Activated naive CD8-positive, alpha-beta T cell treated with anti-CD3 and anti-CD28 coated beads, Interleukin-2, amount 50 U/mL, for 16 hours (primary cell): ENCODE data around the gene CPS1.

Experiments
- DNase-seq: peaks from one replicate; pipeline ENCODE4 v3.0.0-alpha.2; 2020; ENCODE audit warnings: low read depth, low spot score

Gene CPS1

DNA sequence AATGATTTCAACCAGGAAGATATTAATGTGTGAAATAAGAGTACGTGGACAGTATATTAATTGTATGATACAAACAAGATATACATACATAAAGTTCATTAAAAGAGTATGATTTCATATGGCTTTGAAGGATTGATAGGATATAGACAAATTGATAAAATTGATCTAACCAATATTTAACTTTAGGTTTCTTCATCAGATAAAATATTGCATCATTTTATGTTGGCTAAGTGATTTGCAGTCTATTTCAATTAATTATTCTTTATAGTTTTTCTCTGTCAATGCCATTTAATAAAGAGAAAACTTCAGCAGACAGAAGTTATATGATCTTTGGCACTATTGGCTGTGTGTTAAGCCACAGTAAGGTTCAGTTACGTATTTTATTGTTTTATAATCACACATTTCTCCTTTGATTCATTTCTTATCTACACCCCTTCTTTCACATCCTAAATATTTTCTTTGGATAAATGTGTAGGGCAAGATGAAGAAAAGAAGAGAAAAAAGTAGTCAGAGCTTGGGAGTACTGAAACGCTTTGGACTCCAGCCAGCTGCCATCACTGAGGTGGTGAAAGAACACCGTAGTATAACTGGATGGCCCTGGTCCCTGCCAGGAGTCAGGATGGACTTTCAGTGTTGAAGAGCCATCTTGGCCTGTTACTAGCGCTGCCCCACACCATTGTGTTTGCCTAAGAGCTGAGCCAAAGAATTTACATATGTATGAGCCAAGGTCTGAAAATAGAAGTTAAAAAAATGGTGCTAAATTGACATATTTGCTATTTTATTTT, 9.8 kb upstream of the CPS1 start:
- no peak for DNase-seq

DNA sequence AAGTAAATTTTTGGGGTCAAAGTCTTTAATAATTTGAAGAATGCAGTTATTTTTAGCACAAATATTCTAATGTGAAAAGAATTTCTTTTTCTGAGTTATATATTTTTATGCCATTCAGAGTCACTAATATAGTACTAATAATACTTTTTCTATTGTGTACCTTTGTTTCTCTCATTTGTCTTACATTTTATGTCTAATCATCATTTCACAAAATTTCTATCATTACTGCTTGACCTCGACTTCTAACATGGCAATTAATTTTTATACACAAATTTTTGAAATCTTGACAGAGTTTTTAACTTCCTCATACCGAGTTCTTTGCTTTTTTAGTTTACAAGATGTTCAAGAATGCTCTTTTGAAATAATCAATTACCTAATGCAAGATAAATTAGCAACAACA, 8.4 kb upstream of the CPS1 start:
- DNase-seq, result no peak

DNA sequence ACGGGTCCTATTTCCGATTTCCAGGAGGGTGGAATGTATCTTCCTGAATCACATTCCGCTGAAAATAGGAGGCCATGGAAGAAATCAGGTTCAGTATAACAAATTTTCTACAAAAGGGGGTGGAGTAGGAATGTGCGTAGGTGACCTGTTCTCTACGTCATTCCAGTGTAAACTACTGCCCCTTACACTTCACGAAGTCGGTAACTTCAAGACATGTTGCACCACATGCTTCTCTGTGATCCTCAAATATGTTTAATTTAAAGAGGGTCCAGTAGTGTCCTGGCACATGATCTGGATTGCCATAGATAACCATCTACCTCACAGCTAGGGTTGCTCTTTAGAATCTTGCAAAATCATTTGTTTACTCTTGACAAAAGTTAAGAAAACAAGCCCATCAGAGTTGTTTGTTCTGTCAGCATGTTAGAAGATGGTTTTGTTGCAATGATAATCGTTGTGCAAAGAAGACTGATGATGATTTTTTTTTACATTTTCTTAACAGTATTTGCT, 7.5 kb upstream of the CPS1 start:
- DNase-seq, result no peak

DNA sequence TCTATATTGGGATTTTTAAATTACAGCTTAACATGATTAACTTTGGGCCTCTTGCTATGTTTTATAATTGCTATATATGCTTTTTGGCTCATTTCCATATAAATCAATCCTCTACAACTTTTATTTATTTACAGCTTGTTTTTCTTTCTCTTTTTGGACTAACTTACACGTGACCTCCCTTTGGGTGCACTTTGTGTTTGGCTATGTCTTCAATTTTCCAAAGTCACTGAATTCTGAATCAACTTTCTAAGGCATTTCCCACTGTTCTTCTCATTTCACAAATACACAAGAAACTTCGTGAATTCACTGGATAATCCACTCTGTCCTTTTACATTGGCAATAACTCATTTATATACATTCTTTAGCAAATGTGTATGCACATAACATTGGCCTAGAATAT, 5.4 kb upstream of the CPS1 start:
- no peak for DNase-seq

DNA sequence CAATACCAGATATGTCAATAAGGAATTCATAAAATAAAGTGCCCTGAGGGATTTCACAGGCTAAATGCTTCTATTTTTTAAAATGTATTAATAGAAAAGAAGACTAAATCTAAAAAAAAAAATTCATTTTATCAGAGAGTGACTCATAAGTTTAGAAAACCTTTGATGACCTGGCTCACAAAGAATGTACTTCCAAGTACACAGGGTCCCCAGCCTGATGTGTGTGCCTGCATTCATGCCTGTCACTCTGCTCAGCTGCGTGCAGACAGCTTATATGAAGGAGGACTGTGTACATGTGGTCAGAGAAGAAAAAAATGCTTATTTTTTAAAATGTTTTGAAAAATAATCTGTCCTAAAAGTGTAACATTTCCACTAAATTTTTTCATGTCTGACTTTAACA, 3.0 kb upstream of the CPS1 start:
- no peak for DNase-seq

DNA sequence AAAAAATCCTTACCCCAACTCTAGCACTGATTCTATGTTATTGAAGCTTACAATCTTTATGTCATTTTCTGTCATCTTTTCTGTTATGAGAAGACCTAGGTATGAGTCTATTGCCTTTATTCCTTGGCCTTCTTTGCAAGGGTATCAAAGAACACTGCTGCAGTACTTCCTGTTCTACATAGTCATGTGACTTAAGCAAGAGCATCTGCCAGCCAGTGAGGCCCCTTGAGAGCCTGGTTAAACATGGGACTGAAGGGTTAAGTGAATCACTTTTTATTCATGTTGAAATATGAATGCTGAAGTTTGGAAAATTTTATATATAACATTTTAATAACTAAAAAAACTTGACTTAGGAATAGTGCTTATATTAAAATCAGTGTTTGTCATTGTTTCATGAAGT, 844 bp upstream of the CPS1 start:
- no peak for DNase-seq

DNA sequence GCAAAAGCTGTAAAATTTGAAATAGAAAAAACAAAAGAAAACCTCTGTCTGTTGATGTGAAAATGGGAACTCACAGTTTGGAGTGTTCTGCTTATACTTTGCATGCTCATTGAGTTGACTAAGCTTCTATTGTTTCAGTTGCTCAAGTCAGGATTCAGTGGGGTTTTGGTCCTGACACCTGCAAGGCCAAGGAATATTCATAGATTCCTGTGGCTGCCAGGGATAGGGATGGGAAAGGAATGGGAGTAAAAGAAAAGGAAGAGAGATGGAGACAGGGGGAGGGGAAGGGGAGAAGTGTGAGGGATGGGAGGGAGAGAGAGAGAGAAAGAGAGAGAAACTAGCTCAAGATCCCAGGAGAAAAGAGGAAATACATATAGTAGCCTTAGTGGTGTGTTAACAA, 1.3 kb downstream of the CPS1 start:
- no peak for DNase-seq

DNA sequence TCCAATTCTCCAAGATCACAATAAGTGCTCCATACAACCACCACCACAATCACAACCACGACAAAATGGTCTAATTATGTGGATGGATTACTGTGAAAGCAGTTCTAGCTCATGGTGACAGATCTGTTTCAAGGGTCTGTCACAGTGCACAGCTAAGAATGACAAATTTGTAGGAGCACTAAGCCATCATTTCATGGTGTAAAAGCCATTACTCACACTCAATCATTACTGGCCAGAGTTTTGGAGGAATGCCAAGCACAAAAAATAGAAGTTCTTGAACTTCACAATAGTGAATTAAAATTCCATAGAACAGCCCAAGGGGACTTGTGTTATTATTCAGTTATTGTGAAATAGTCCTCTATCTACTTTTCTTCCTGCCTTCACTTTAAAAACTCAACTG, 2.3 kb downstream of the CPS1 start:
- no peak for DNase-seq

DNA sequence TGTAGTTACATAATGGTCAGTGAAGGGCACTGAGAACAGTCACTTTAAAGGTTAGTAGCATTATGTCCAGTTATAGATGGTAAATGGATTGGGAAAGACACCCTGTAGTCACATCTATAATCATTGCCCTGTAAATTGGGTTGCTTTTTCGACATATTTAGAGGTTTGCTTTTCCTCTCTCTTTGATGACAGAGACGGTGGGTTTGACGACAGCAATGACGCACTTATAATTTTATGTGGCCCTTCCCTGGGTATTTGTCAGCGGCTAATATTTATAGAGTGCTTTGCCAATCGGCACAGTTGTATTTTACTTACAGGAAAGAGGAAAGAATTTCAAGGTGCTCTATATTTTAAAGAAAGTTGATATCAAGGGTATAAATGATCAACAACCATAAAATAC, 2.8 kb downstream of the CPS1 start:
- DNase-seq, result no peak

DNA sequence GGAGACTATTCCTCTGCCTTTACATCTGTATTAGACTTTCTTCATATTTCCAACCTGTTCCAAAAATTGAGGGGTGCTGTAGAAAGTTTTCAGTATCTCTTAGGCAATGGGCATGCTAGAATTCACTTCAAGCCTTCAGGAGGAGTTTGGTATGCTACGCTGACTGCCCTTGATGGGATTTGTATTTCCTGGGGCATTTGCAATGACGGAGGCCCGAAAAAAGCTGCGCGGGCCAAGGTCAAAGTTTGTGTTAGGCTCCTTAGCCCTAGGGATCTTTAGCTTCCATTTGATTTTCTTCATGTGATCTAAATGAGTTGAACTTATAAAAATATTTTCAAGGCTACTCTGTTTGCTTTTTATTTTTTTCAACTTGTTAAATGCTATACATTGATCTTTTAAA, 5.1 kb downstream of the CPS1 start:
- no peak for DNase-seq

DNA sequence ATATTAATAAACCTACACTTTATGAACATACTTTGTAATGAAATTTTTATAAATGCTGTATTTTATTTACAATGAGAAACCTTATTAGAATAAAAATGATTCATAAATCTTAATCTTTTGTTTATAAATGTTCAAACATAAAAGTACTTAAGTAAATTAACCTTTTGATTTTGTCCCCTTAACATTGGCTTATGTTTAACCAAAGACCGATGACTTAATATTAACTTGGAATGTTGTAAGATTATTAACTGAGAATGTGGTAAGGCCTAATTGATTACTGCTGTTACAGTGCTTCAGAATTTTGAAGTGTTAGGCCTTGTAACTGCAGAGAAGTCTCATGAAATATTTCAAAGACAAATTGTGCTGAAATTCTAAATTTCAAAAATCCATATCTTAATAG, 5.7 kb downstream of the CPS1 start:
- DNase-seq, result no peak

DNA sequence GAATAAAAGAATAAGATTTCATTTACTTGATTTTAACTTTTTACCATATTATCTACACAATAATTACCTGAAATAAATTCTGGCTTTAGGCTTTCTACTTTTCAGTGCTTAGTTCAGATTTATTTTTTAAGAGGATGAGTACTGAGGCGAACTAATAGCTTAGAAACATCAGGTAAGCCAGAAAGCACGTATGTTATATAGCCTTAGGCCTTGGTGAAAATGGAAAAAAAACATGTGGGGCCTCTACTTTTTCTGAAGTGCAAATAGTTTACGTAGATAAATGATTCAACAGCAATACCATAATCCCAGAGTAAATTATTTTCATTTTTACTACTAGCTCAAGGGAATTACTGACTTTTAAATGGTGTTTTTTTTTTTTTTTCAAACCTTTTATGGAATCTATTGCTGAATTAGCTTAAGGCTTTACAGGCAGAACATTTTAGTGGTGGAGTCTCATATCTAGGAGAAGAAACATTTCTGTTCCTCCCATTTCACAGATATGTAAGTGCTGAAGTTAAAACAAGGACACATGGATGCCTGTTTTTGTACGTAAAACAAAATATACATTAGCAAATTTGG, 6.2 kb downstream of the CPS1 start:
- DNase-seq, result no peak

DNA sequence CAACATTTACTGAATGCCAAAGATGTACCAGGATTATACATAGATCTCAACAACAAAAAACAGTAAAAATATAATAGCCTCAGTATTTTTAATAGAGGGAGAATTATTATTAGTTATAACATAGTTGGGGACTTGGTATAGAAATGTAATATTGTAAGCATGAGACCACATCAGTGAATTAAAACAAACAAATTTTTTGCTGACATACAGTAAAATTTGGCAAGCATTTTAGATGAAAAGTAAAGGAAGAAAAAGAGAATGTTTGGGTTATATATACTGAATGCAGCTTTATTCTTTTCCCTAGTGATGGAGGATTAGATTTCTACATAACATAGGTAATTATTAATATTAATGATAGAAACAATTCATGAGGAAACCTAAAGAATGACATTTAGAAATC, 10.9 kb downstream of the CPS1 start:
- no peak for DNase-seq

DNA sequence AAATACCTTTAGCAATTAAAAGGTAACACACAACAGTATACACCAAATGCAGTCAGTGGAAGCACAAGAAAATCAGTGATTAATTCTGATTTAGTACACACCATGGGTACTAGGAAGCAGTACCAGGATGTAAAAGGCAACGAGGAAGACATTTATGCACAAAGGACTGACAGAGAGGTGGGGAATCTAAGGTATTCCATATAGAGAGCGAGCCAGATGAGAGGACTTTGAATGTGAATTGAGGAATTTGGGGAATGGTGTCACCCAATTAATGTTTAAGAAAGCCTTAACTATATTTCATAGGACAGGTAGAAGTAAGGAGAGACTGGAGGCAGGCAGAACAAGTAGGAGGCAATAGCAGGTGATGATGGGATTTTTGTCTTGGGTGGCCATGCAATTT, 11.7 kb downstream of the CPS1 start:
- no peak for DNase-seq

DNA sequence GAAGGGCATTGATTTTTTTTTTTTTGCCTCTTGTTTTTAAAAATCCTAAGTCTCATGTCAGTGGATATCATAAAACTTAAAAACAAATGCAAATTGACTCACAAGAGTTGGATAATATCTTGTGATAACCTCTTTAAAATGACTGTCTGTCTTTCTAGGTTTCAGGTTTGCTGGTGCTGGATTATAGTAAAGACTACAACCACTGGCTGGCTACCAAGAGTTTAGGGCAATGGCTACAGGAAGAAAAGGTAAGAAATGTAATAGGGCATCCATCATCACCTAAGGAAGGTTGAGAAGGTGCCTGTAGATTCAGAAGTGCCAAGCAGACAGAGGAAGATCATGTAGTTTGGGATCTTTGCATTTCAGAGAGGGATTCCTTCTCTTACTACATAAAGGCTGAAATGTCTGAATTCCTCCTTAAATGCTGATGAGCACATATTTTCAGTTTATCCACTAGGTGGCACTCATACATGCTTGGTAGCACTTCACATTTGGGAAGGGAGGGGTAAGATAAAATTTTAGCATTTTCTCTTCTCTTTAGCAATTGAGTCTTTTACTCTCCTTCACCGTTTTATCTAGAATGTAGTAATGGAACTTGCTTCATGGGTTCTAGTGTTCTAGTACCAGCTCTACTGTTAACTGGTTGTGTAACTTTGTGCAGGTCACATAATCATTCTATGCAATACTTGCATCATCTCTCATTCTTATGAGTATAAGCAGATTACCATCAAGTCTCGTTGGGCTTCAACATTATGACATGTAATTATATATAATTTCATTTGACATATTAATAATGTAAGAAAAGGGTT, 21.1 kb downstream of the CPS1 start:
- no peak for DNase-seq

DNA sequence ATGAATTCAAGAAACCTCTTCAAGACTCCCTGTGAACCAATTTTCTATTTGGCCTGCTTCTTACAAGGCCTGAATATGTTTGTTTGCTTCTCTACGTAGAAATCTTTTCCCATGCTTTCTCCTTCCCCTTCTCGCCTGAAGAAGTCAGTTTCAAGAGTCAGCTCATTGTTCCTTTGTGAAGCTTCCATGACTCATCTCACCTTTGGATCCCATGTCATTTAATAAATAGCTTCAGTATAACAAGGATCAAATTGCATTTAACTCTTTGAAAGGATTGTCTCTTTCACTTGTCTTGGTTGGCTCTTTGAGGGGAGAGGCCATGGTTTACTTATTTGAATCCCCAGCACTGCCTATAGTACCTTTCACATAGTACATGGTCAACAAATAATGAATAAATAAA, 28.4 kb downstream of the CPS1 start:
- no peak for DNase-seq

DNA sequence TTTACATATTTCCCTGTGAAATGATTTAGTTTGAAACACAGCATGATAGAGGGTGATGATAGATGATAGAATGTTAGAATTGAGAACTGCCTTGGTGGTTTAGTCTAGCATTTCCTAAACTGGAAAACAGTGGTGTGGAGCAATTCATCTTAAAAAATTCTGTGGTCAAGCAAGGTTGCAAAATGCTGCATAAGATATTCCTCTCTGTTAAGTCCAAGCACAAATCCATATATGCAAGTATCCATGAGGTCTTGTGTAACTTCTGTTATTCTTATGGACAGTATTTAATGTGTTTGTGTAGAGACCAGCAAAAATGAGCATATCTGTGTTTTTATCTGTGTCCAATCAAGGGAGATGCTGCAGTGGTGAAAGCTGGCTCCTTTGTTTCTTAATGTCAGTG, 30.0 kb downstream of the CPS1 start:
- no peak for DNase-seq

DNA sequence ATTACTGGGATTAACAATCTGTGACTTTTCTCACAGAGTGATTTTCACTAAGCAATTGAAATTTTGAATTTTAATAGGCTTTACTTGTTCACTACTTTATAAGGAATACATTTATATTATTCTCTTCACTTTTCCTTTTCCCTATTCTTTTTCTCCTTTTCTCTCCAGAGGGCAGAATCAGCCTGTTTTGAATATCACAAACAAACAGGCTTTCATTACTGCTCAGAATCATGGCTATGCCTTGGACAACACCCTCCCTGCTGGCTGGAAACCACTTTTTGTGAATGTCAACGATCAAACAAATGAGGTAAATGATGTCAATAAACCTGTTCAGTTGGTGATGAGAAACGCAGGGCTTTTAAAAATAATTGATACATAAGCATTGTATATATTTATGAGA, 35.3 kb downstream of the CPS1 start:
- no peak for DNase-seq

DNA sequence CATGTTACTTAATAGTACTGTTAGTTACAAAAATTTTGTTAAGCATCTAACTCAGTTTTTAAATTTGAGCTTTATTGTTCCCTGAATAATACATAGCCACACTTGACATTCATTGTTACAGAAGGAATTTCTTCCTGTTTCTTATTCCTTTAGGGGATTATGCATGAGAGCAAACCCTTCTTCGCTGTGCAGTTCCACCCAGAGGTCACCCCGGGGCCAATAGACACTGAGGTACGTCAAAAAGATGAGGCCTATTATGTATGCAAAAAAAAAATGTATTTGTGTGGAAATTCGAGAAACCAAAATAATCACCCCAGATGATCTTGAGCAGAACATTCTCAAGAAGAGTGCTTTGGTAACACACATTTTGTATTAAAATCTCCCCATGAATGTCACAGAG, 36.3 kb downstream of the CPS1 start:
- DNase-seq, result no peak

DNA sequence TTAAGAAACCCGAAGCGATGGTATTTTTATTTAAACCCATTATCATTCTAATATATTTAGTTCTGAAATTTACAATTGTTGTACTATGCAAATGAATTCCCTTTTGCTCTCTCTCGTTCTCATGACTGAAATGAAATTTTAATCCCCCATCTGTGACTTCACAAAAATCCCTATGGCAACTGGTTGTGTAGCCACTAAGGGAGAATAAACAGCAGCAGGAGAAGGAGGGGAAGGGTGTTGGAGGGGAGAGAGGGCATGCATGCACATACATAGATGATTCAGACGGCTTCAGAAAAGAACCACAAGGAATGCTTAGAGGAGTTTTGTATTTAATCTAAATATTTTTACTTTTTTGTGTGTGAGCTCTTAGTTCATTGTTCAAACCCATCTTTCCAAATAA, 36.8 kb downstream of the CPS1 start:
- DNase-seq, result no peak

DNA sequence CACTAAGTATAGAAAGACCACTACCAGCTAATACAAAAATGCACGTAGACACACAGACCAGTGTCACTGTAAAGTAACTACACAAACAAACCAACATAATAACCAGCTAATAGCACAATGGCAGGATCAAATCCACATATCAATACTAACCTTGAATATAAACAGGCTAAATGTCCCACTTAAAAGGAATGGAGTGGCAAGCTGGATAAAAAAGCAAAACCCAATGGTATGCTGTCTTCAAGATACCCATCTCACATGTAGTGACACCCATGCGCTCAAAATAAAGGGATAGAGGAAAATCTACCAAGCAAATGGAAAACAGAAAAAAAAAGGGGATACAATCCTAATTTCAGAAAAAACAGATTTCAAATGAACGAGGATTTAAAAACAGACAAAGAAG, 41.8 kb downstream of the CPS1 start:
- no peak for DNase-seq

DNA sequence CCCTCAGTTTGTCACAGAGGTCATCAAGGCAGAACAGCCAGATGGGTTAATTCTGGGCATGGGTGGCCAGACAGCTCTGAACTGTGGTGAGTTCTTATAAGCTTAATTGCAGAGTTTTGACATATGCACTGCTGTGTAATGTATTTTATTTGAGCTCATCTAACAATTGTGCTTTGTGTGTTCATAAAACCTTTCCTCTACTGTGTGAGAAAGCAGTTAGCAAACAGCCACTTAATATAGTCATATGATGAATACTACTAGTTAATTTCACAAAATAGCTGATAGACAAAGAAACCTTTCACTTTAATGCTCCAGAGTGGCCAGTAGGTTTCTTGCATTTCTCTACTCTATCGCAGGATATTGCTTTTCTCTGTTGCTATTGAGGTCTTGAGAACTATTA, 43.1 kb downstream of the CPS1 start:
- DNase-seq, result no peak

DNA sequence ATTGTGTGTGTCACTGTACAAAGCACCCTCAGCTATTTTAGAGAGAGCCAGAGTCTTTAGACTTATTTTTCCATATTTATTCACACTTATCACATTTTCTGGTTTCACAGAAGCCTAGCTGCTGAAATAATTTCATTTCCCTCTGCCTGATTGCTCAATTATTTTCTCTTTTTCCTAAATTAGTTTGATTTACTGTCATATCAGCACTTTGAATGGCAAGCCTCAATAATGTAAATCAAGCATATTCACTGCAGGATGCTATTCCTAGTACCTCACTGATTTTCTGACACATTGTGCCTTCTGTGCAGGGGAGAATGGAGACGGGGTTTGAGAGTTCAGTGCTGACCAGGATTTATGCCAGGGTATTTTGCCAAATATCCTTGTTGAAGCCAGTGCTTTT, 48.3 kb downstream of the CPS1 start:
- no peak for DNase-seq
